ENCODE results near the gene PSMD3. TPM values are rescaled to one million over a fixed set of nuclear protein-coding genes. Genes with fewer than 3 reads are reported as not detected.

The PSMD3 gene
- total and polyA plus RNA-seq, 3 donors from 2014 or later, result 112 to 129 (median 128) TPM

- H3K9me3 ChIP-seq, result no peaks in the 10 kb centered on the region
- TF ChIP-seq CTCF (IDR thresholded peaks at IDR 0.05) (peak in 2 of 3 experiments; percentile 45 to 52), POLR2A (IDR thresholded peaks at IDR 0.05) (no peak)
- intact Hi-C loops (cut with DNase I; ENCODE audit: low total_unique reads), result no loop called here
Measured at GRCh38 chr17:40035162-40035559, 54.6 kb downstream of the PSMD3 start.

GRCh38 chr17:40038882-40039513 lies 58.4 kb downstream of the PSMD3 start:
- intact Hi-C loops (cut with DNase I; ENCODE audit: low total_unique reads), result no loop called here
- H3K4me1 ChIP-seq, result no peaks in the 10 kb centered on the region
- H3K27me3 ChIP-seq, result no peaks in the 10 kb centered on the region
- TF ChIP-seq POLR2A (IDR thresholded peaks at IDR 0.05) (no peak), CTCF (IDR thresholded peaks at IDR 0.05) (peak; percentile 44 to 64 (median 51))
- H3K9me3 ChIP-seq, result no peaks in the 10 kb centered on the region
- H3K36me3 ChIP-seq (ENCODE audit: low read depth, missing control alignments), result no peaks in the 10 kb centered on the region
- peak overlapping the region; percentile 10 to 58 for H3K27ac ChIP-seq
- peak; percentile 73 for DNase-seq
- 38 to 45% methylated on average over 11 of the region's 11 CpGs for WGBS, 2 donors
- no peak overlapping the region for H3K4me3 ChIP-seq

More at GRCh38 chr17:40035162-40035559, 54.6 kb downstream of the PSMD3 start:
- 20 to 40% methylated on average over 1 to 12 of the region's 12 CpGs for WGBS, 2 donors
- DNase-seq, result peak; percentile 60
- no peak overlapping the region for H3K4me3 ChIP-seq
- H3K27ac ChIP-seq, result no peak overlapping the region
- H3K27me3 ChIP-seq, result no peaks in the 10 kb centered on the region
- H3K36me3 ChIP-seq (ENCODE audit: low read depth, missing control alignments), result no peaks in the 10 kb centered on the region
- no peaks in the 10 kb centered on the region for H3K4me1 ChIP-seq

- TF ChIP-seq CTCF (IDR thresholded peaks at IDR 0.05), result no peak
- no peak for TF ChIP-seq POLR2A (IDR thresholded peaks at IDR 0.05)
- H3K27me3 ChIP-seq, result no peaks in the 10 kb centered on the region
- no peak overlapping the region for H3K27ac ChIP-seq
- intact Hi-C loops (cut with DNase I; ENCODE audit: low total_unique reads), result no loop called here
- H3K4me1 ChIP-seq, result no peaks in the 10 kb centered on the region
- H3K4me3 ChIP-seq, result no peak overlapping the region
- no peak for DNase-seq
- no peaks in the 10 kb centered on the region for H3K9me3 ChIP-seq
- no peaks in the 10 kb centered on the region for H3K36me3 ChIP-seq (ENCODE audit: low read depth, missing control alignments)
- WGBS, 2 donors, result 89 to 90% methylated on average over 2 of the region's 2 CpGs
Measured at GRCh38 chr17:40041196-40041595, 60.6 kb downstream of the PSMD3 start.

Small RNA genes lying within 50 kb of the gene (microRNA-seq; reads per million reads assigned to microRNA genes)
- 0 to 0.70 reads per million in 2 donors for gene MIR6884 (ENCODE audit: borderline number of aligned reads in 2 of 2, borderline replicate concordance in 1 of 2)

Small RNA genes lying within 50 kb of the gene (small RNA-seq; reads per million reads assigned to genes)
- gene SNORD124, result 636 to 962 reads per million in 2 donors

Other genes with a start within 250 kb of the PSMD3 start
- gene GRB7, start 242.9 kb upstream of the PSMD3 start, total RNA-seq, result 1 to 10 TPM; 2.1 to 2.9 TPM
- gene GRB7, start 242.9 kb upstream of the PSMD3 start, polyA plus RNA-seq (ENCODE audit: insufficient read depth, low read depth, low replicate concordance), result 3.7 TPM
- 1 to 10 TPM; 1.9 to 3.8 TPM for gene IKZF3, start 116.5 kb upstream of the PSMD3 start, total RNA-seq
- 3.4 TPM for gene IKZF3, start 116.5 kb upstream of the PSMD3 start, polyA plus RNA-seq (ENCODE audit: insufficient read depth, low read depth, low replicate concordance)
- gene ZPBP2, start 112.6 kb upstream of the PSMD3 start, total RNA-seq, result 10 to 100 TPM; 45.1 to 63.1 TPM
- 224 TPM for gene ZPBP2, start 112.6 kb upstream of the PSMD3 start, polyA plus RNA-seq (ENCODE audit: insufficient read depth, low read depth, low replicate concordance)
- gene GSDMB, start 62.2 kb upstream of the PSMD3 start, total RNA-seq, result 10 to 100 TPM; 14.2 to 21.7 TPM
- gene GSDMB, start 62.2 kb upstream of the PSMD3 start, polyA plus RNA-seq (ENCODE audit: insufficient read depth, low read depth, low replicate concordance), result 7.8 TPM
- gene ORMDL3, start 53.2 kb upstream of the PSMD3 start, total RNA-seq, result 10 to 100 TPM; 79.0 to 99.7 TPM
- gene ORMDL3, start 53.2 kb upstream of the PSMD3 start, polyA plus RNA-seq (ENCODE audit: insufficient read depth, low read depth, low replicate concordance), result 77.6 TPM
- under 1 TPM in 1 of 2 donors, not detected in 1; 0.47 TPM for gene LRRC3C, start 53.1 kb upstream of the PSMD3 start, total RNA-seq
- gene LRRC3C, start 53.1 kb upstream of the PSMD3 start, polyA plus RNA-seq (ENCODE audit: insufficient read depth, low read depth, low replicate concordance), result 0.78 TPM
- under 1 TPM in 1 of 2 donors, not detected in 1; 0.37 TPM for gene GSDMA, start 17.8 kb upstream of the PSMD3 start, total RNA-seq
- gene GSDMA, start 17.8 kb upstream of the PSMD3 start, polyA plus RNA-seq (ENCODE audit: insufficient read depth, low read depth, low replicate concordance), result 0.34 TPM
- gene CSF3, start 34.6 kb downstream of the PSMD3 start, total RNA-seq, result 1 to 10 TPM; 2.4 to 3.6 TPM
- 0.80 TPM for gene CSF3, start 34.6 kb downstream of the PSMD3 start, polyA plus RNA-seq (ENCODE audit: insufficient read depth, low read depth, low replicate concordance)
- 100 to 1,000 TPM; 151 to 172 TPM for gene MED24, start 73.6 kb downstream of the PSMD3 start, total RNA-seq
- 127 TPM for gene MED24, start 73.6 kb downstream of the PSMD3 start, polyA plus RNA-seq (ENCODE audit: insufficient read depth, low read depth, low replicate concordance)
- gene THRA, start 82.2 kb downstream of the PSMD3 start, total RNA-seq, result 10 to 100 TPM; 44.9 to 51.7 TPM
- 41.2 TPM for gene THRA, start 82.2 kb downstream of the PSMD3 start, polyA plus RNA-seq (ENCODE audit: insufficient read depth, low read depth, low replicate concordance)
- gene NR1D1, start 119.8 kb downstream of the PSMD3 start, total RNA-seq, result 10 to 100 TPM; 14.4 to 23.6 TPM
- 9.8 TPM for gene NR1D1, start 119.8 kb downstream of the PSMD3 start, polyA plus RNA-seq (ENCODE audit: insufficient read depth, low read depth, low replicate concordance)
- gene MSL1, start 141.2 kb downstream of the PSMD3 start, total RNA-seq, result 100 to 1,000 TPM; 129 to 161 TPM
- 157 TPM for gene MSL1, start 141.2 kb downstream of the PSMD3 start, polyA plus RNA-seq (ENCODE audit: insufficient read depth, low read depth, low replicate concordance)
- gene CASC3, start 159.7 kb downstream of the PSMD3 start, total RNA-seq, result 100 to 1,000 TPM; 123 to 132 TPM
- 143 TPM for gene CASC3, start 159.7 kb downstream of the PSMD3 start, polyA plus RNA-seq (ENCODE audit: insufficient read depth, low read depth, low replicate concordance)
- 10 to 100 TPM; 22.3 to 23.9 TPM for gene RAPGEFL1, start 196.7 kb downstream of the PSMD3 start, total RNA-seq
- 13.6 TPM for gene RAPGEFL1, start 196.7 kb downstream of the PSMD3 start, polyA plus RNA-seq (ENCODE audit: insufficient read depth, low read depth, low replicate concordance)
- 10 to 100 TPM; 16.4 to 20.1 TPM for gene WIPF2, start 238.5 kb downstream of the PSMD3 start, total RNA-seq
- gene WIPF2, start 238.5 kb downstream of the PSMD3 start, polyA plus RNA-seq (ENCODE audit: insufficient read depth, low read depth, low replicate concordance), result 21.1 TPM